ENCODE measurements around the gene IMPA2. TPM values are rescaled to one million over a fixed set of nuclear protein-coding genes. Genes with fewer than 3 reads are reported as not detected.

The IMPA2 gene
- total RNA-seq, 4 donors from 2014 or later, result 227 to 572 (median 354) TPM

DNA sequence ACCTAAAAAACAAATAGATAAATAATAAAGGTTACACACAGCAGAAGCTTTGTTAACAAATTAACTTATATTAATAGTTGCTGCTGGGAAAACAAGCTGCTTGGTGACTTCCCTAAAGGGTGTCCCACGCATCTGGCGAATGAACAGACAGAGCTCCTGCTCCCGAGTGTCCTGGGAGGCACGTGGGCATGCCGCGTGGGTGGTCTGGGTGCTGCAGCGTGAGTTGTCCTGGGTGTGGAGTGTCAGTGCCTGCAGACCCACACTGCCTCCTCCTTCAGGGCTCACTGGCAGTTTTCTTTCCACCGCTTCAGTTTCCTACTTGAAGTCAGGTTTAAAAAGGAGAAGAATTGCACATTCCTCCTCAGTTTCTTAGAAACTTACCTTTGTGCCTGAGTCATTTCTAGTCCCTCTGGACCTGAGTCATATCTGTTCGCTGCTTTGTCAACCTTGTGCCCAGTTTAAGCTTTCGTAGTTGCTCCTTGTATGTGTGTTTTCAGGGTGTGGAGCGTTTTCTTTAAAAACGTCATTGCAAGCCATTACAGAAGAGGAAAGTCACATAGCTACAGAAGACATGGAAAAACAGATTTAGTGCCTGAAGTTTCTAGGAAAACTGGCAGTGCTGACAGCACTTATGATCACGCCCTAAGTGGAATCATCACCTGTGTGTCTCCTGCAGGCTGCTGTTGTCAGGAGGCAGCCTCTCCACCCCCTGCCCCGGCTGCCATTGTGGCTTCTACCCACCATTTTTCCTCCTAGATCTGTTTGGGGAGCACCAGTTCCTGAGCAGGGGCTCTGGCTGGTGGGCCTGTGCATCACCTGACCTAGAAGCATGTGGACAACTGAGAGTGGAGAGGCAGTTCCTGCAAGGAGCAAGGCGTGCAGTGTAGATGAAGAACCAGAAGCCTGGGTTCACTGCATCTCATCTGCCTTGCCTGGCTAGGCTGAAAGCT lies 24.5 kb downstream of the IMPA2 start:
- intact Hi-C loops (cut with DNase I; ENCODE audit: low total_unique reads), result loop anchor here (5.0 kb wide), 1 partner anchor 626 kb away; no protein-coding TSS in a partner anchor
- TF ChIP-seq, protein P1, sequence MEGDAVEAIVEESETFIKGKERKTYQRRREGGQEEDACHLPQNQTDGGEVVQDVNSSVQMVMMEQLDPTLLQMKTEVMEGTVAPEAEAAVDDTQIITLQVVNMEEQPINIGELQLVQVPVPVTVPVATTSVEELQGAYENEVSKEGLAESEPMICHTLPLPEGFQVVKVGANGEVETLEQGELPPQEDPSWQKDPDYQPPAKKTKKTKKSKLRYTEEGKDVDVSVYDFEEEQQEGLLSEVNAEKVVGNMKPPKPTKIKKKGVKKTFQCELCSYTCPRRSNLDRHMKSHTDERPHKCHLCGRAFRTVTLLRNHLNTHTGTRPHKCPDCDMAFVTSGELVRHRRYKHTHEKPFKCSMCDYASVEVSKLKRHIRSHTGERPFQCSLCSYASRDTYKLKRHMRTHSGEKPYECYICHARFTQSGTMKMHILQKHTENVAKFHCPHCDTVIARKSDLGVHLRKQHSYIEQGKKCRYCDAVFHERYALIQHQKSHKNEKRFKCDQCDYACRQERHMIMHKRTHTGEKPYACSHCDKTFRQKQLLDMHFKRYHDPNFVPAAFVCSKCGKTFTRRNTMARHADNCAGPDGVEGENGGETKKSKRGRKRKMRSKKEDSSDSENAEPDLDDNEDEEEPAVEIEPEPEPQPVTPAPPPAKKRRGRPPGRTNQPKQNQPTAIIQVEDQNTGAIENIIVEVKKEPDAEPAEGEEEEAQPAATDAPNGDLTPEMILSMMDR (IDR thresholded peaks at IDR 0.05), result no peak
- TF ChIP-seq POLR2A (IDR thresholded peaks at IDR 0.05), result no peak
- no peak for DNase-seq (ENCODE audit: low spot score in 2 of 2)
- H3K4me3 ChIP-seq (ENCODE audit: low read depth, poor library complexity, severe bottlenecking), result no peak overlapping the region
- WGBS, 2 donors, result 48 to 64% methylated on average over 15 of the region's 15 CpGs

DNA sequence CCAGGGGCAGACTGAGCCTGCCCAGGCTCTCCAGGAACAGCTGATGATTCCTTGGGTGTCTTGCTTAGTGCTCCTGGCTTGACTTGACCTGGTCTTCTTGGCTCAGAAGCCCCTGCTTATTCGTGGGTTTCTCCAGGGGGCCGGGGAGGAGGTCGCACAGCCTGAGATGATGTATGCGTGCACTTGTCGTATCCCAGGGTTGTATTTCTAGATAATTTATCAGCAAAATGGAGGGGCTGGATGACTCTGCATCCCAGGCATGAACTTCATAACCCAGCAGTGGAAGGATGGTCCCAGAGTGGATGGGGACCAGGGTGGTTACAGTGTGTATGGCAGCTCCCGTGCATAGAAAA lies 25.2 kb downstream of the IMPA2 start:
- H3K4me3 ChIP-seq (ENCODE audit: low read depth, poor library complexity, severe bottlenecking), result no peak overlapping the region
- intact Hi-C loops (cut with DNase I; ENCODE audit: low total_unique reads), result loop anchor here (5.0 kb wide), 1 partner anchor 626 kb away; no protein-coding TSS in a partner anchor
- TF ChIP-seq, protein P1 (IDR thresholded peaks at IDR 0.05), result no peak
- no peak for TF ChIP-seq POLR2A (IDR thresholded peaks at IDR 0.05)
- 87 to 96% methylated on average over 6 of the region's 6 CpGs for WGBS, 2 donors
- no peak for DNase-seq (ENCODE audit: low spot score in 2 of 2)

DNA sequence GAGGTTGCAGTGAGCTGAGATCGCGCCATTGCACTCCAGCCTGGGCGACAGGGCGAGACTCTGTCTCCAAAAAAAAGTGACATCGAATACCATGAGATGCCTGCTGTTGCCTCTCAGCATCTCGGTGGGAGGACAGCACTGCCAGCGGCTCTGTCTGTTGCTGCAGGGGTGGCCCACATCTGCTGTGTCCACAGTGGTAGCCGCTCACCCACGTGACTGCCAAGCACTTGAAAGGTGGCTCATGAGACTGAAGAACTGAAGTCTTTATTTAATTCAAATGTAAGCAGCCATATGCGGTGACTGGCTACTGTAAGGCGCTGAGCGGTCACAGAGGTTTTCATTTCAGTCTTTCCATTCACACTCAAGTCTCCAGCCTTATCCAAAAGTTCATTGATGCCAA lies 25.8 kb downstream of the IMPA2 start:
- no peak for TF ChIP-seq POLR2A (IDR thresholded peaks at IDR 0.05)
- TF ChIP-seq, protein P1 (IDR thresholded peaks at IDR 0.05), result no peak
- WGBS, 2 donors, result 88 to 91% methylated on average over 11 to 12 of the region's 12 CpGs
- intact Hi-C loops (cut with DNase I; ENCODE audit: low total_unique reads), result loop anchor here (5.0 kb wide), 1 partner anchor 625 kb away; no protein-coding TSS in a partner anchor
- H3K4me3 ChIP-seq (ENCODE audit: low read depth, poor library complexity, severe bottlenecking), result no peak overlapping the region
- DNase-seq (ENCODE audit: low spot score in 2 of 2), result no peak

DNA sequence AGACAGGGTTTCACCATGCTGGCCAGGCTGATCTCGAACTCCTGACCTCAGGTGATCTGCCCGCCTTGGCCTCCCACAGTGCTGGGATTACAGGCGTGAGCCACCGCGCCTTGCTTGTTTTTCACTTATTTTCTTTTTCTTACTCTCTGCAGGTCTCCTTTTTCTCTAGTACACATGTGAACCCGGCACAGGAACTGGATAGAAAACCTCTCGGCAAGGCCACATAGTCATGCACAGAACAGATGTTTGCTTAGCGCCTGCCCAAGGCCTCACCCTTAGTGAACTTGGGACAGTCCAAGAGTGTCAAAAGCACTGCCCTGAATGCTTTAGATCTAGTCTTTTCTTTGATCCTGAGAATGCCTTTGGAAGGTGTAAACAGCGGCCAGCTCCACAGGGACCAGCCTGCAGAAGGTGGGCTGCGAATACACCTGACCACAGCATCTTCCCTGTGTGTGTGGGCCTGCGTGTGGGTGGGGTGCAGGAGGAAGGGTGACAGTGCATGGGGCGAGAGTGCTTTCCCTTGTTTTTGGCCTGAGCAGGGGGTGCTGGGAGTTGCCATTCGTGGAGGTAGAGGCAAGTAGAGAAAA lies 27.0 kb downstream of the IMPA2 start:
- WGBS, 2 donors, result 91 to 94% methylated on average over 13 of the region's 13 CpGs
- no peak overlapping the region for H3K4me3 ChIP-seq (ENCODE audit: low read depth, poor library complexity, severe bottlenecking)
- TF ChIP-seq, protein P1 (IDR thresholded peaks at IDR 0.05), result no peak
- no peak for TF ChIP-seq POLR2A (IDR thresholded peaks at IDR 0.05)
- no peak for DNase-seq (ENCODE audit: low spot score in 2 of 2)
- intact Hi-C loops (cut with DNase I; ENCODE audit: low total_unique reads), result loop anchor here (5.0 kb wide), 1 partner anchor 624 kb away; no protein-coding TSS in a partner anchor

DNA sequence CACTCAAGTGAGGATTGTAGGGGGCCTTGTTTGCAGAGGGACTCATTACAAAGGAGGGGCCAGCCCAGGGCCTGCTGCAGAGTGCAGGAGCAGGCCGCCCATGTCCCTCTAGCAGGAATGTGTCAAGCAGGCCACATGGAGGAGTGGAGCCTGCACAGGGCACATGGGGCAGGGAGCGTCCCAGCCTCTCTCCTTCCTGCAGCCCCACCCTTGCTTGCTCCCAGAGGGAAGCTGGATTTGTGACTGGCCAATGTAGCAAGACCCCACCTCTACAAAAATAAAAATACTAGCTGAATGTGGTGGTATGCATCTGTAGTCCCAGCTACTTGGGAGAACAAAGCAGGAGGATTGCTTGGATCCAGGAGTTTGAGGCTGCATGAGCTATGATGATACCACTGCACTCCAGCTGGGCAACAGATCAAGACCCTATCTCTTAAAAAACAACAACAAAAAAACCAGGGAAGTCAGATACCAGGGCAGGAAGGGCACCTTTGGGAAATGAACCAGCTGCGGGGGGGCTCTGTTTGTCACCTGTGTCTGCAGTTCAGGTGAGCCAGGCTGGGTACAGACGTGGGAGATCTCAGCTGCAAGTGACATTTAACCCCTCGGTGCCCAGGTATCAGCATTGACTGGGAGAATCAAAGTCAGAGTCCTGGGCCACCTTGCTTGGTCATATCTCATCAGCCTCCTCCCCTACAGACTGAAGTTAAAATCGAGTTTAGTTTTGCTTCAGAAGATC lies 27.7 kb downstream of the IMPA2 start:
- intact Hi-C loops (cut with DNase I; ENCODE audit: low total_unique reads), result loop anchor here (5.0 kb wide), 1 partner anchor 623 kb away; no protein-coding TSS in a partner anchor
- whole genome bisulfite sequencing, 2 donors, result 69 to 75% methylated on average over 6 of the region's 6 CpGs
- peak in 1 of 2 donors; percentile 77 for DNase-seq (ENCODE audit: low spot score in 2 of 2)
- no peak for TF ChIP-seq POLR2A (IDR thresholded peaks at IDR 0.05)
- TF ChIP-seq, protein P1 (IDR thresholded peaks at IDR 0.05), result no peak
- H3K4me3 ChIP-seq (ENCODE audit: low read depth, poor library complexity, severe bottlenecking), result no peak overlapping the region

All from lower leg skin (tissue), 4 donors.